GM12878 (cell line): ENCODE results near the gene CACYBP. TPM values are rescaled to one million over a fixed set of nuclear protein-coding genes. Genes with fewer than 3 reads are reported as not detected.

Experiments used
- ATAC-seq: fragments of 200-7000 bp; cut with Tn5 transposase; 3 replicates; pipeline ENCODE4 v1.9.1; 2020; ENCODE audit warnings: mild to moderate bottlenecking, moderate library complexity
- BruUV-seq: library from RNA; stranded (reverse); fragments of 400-500 nt; replicated peaks from 2 replicates; lab custom pipeline; 2021; lab: Mats Ljungman, UMichigan
- CTCF ChIA-PET: fragments of 300-600 bp; sonication (Branson Sonifier 250); formaldehyde crosslinking; extraction: SDS; loops from one replicate; lab custom pipeline; 2021; ENCODE audit warnings: inconsistent platforms; lab: Yijun Ruan, JAX
- POLR2A ChIA-PET: fragments of 350-600 bp; formaldehyde crosslinking; extraction: SDS; loops from one replicate; lab custom pipeline; 2021; ENCODE audit warnings: inconsistent platforms; lab: Charles Lee
- RAD21 ChIA-PET: fragments of 300-600 bp; sonication (Branson Sonifier 250); formaldehyde crosslinking; loops from one replicate; lab custom pipeline; 2023; ENCODE audit warnings: antibody characterized with exemption; ENCODE audit not compliant: unreplicated experiment; lab: Charles Lee
- SMC1A ChIA-PET: fragments of 300-600 bp; sonication (Branson Sonifier 250); formaldehyde crosslinking; loops from one replicate; lab custom pipeline; 2023; ENCODE audit not compliant: unreplicated experiment, uncharacterized antibody; lab: Charles Lee
- DNase-seq: peaks from one replicate; pipeline ENCODE4 v3.0.0-alpha.2; 2011; ENCODE audit warnings: low read depth, low spot score
- FAIRE-seq: peaks from 3 replicates; lab custom pipeline; 2011; peaks lifted over from hg19 to GRCh38; lab: Jason Lieb, UNC
- H2AFZ ChIP-seq: 2 replicates; pipeline ENCODE4 v1.6.0; 2011; ENCODE audit warnings: low read depth, low read length, control low read depth; ENCODE audit not compliant: control insufficient read depth
- H3K27ac ChIP-seq: 2 replicates; pipeline ENCODE4 v1.5.1; 2011; ENCODE audit warnings: control low read depth; ENCODE audit not compliant: control insufficient read depth, insufficient read depth
- H3K27me3 ChIP-seq, 2 experiments: replicated peaks in 1 of 2; 2 replicates each; pipeline versions ENCODE4 v1.6.0 to v1.6.1; 2011; ENCODE audit warnings: low read length in 1 of 2; ENCODE audit not compliant: control insufficient read depth in 2 of 2, insufficient read depth in 2 of 2
- H3K36me3 ChIP-seq, 2 experiments: 2 replicates each; pipeline ENCODE4 v1.5.1; 2011; ENCODE audit warnings: low read length in 1 of 2; ENCODE audit not compliant: control insufficient read depth in 2 of 2, insufficient read depth in 2 of 2
- H3K4me1 ChIP-seq: 2 replicates; pipeline ENCODE4 v1.6.1; 2011; ENCODE audit warnings: mild to moderate bottlenecking, low read length, moderate library complexity, mixed read lengths; ENCODE audit not compliant: control insufficient read depth, insufficient read depth
- H3K4me2 ChIP-seq: 2 replicates; pipeline ENCODE4 v1.6.0; 2011; ENCODE audit warnings: control low read depth; ENCODE audit not compliant: control insufficient read depth, insufficient read depth
- H3K4me3 ChIP-seq: fragments of 200-600 bp; sonication (generic); 2 replicates; pipeline ENCODE4 v1.5.1; 2016
- H3K79me2 ChIP-seq: 2 replicates; pipeline ENCODE4 v1.6.0; 2011; ENCODE audit warnings: low read length; ENCODE audit not compliant: control insufficient read depth, insufficient read depth
- H3K9ac ChIP-seq: 2 replicates; pipeline ENCODE4 v1.8.0; 2011; ENCODE audit warnings: low read length, control low read depth, mixed read lengths; ENCODE audit not compliant: control insufficient read depth, insufficient read depth
- H3K9me3 ChIP-seq: replicated peaks from 3 replicates; pipeline ENCODE4 v1.5.1; 2011; ENCODE audit warnings: mild to moderate bottlenecking, low read length; ENCODE audit not compliant: control insufficient read depth, insufficient read depth
- H4K20me1 ChIP-seq: 2 replicates; pipeline ENCODE4 v1.6.0; 2011; ENCODE audit not compliant: control insufficient read depth, insufficient read depth
- CBX5 ChIP-seq: sonication (generic); IDR thresholded peaks from 2 replicates; pipeline ENCODE4 v1.6.1; 2016; ENCODE audit warnings: low read depth, moderate library complexity, mild to moderate bottlenecking, inconsistent platforms
- EP300 ChIP-seq, 2 experiments: fragments of 150-350 bp in 1 of 2; IDR thresholded peaks; 2 replicates each; pipeline ENCODE4 v1.6.1; 2011 to 2012; ENCODE audit warnings: low read depth in 2 of 2, low read length in 2 of 2, borderline replicate concordance in 1 of 2, improper control_type of control experiment in 1 of 2, inconsistent platforms in 1 of 2; ENCODE audit not compliant: control insufficient read depth in 1 of 2
- IKZF1 ChIP-seq: fragments of 450-650 bp; conservative IDR thresholded peaks from 2 replicates; pipeline ENCODE4 v1.6.1; 2017; ENCODE audit warnings: antibody characterized with exemption, mild to moderate bottlenecking
- IKZF2 ChIP-seq, 2 experiments: fragments of 450-650 bp; IDR thresholded peaks; 2 replicates each; pipeline ENCODE4 v1.6.1; 2017; ENCODE audit warnings: mild to moderate bottlenecking in 2 of 2, moderate library complexity in 2 of 2
- POU2F2 ChIP-seq: IDR thresholded peaks from 3 replicates; pipeline ENCODE4 v1.6.1; 2011; ENCODE audit warnings: low read depth, mild to moderate bottlenecking, low read length, borderline replicate concordance
- RELA ChIP-seq: fragments of 450-650 bp; IDR thresholded peaks from 2 replicates; pipeline ENCODE4 v1.8.0; 2014; ENCODE audit warnings: borderline replicate concordance; ENCODE audit not compliant: partially characterized antibody
- WGBS: methylation state at CpG from one replicate; pipeline ENCODE4 v1.1.6; 2016; ENCODE audit warnings: low lambda C conversion rate; ENCODE audit not compliant: insufficient replicate concordance, insufficient coverage; ENCODE audit errors: missing lambda C conversion rate; 5-methylcytosine and 5-hydroxymethylcytosine counted together
- in situ Hi-C: fragments of 300-500 bp; cut with MboI; formaldehyde crosslinking; loops from 9 replicates; pipeline ENCODE4 v1.14.3; 2018; ENCODE audit warnings: mixed read lengths
- intact Hi-C: fragments of 100-400 bp; cut with micrococcal nuclease; formaldehyde crosslinking; loops from one replicate; pipeline ENCODE4 v1.14.2; 2022; ENCODE audit not compliant: unreplicated experiment
- polyA plus RNA-seq, 11 experiments: library from polyadenylated mRNA; depleted of rRNA in 4 of 11; unstranded in 6 of 11; stranded (reverse) in 5 of 11; fragments of >200 nt; fragmentation: Nextera tagmentation in 4 of 11; fragmentation: Illumina TruSeq in 1 of 11; extraction: Ambion mirVana in 4 of 11; extraction: Trizol in 1 of 11; gene quantifications; 1 replicate in 1 of 11; 2 replicates in 10 of 11; pipeline versions ENCODE4 v1.2.1 to v1.2.3, GENCODE V29; 2011 to 2016; ENCODE audit warnings: inconsistent platforms in 2 of 11, missing spikeins in 2 of 11, low read depth in 1 of 11
- total RNA-seq, 4 experiments: library from RNA; depleted of rRNA in 3 of 4; stranded (reverse); fragments of >200 nt in 3 of 4; fragmentation: Illumina TruSeq in 1 of 4; extraction: Trizol in 1 of 4; gene quantifications; 2 replicates each; pipeline versions ENCODE4 v1.2.1 to v1.2.3, GENCODE V29; 2013 to 2021
- TF ChIP-seq, protein P1 (sequence below): IDR thresholded peaks from 2 replicates; pipeline ENCODE4 v1.6.1; 2012; ENCODE audit warnings: low read depth, low read length, improper control_type of control experiment
- TF ChIP-seq, protein P2 (sequence below): IDR thresholded peaks from 2 replicates; pipeline ENCODE4 v1.6.1; 2011; ENCODE audit warnings: borderline replicate concordance, low read depth, mild to moderate bottlenecking, moderate library complexity, low read length; ENCODE audit not compliant: insufficient read depth, poor library complexity, severe bottlenecking
- TF ChIP-seq, protein P3 (sequence below): fragments of 450-650 bp; formaldehyde crosslinking; IDR thresholded peaks from 2 replicates; pipeline ENCODE4 v1.4.0; 2020; ENCODE audit warnings: mild to moderate bottlenecking, moderate library complexity

CACYBP gene
- total and polyA plus RNA-seq, 10 of the 15 experiments (the other 5 are each of a cell fraction or from before 2014, with no cell fraction given), result 77.7 to 488 (median 218) TPM

DNA sequence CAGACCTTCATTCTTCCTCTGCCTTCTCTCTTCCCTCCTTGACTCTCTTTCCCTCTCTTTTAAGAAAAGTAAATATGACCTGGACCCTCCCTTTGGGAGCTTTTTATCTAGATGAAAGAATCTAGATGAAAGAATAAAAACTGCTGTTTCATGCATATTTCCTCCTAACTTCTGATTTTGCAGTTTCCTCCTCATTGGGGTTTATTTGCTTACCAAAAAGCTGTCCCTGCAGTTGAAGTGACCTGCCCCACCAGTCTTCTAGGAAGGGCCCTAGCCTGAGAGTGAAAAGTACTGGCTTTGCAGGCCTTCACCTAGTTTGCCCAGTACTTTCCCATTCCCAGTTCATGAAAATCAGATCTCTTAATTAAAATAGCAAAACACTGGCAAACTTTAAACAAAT, 28.3 kb upstream of the CACYBP start:
- SMC1A ChIA-PET, result interaction anchor here (0.7 to 7.4 kb wide), 15 partner anchors 10 to 178 kb away, joined by 3 to 81 read pairs (median 4); no protein-coding TSS in a partner anchor
- CTCF ChIA-PET, result interaction anchor here (0.7 to 3.1 kb wide), 13 partner anchors 12 to 224 kb away, joined by 3 to 19 read pairs (median 3); partner anchors contain the start of gene CACYBP
- no peak for ATAC-seq
- Histone ChIP-seq H3K9me3 (no peaks in the 10 kb centered on the region), H3K4me3 (no peak overlapping the region), H3K27ac (no peak overlapping the region), H3K4me2 (no peak overlapping the region), H3K36me3 (peaks cover 0 to 14% of the 10 kb centered on the region in 2 experiments; a peak in 1 of 4 replicates), H3K79me2 (no peaks in the 10 kb centered on the region), H3K9ac (no peak overlapping the region), H4K20me1 (no peaks in the 10 kb centered on the region), H3K27me3 (no peaks in the 10 kb centered on the region), H2AFZ (no peak overlapping the region), H3K4me1 (peaks cover 36% of the 10 kb centered on the region)
- POLR2A ChIA-PET, result interaction anchor here (0.6 to 1.6 kb wide), 3 partner anchors 18 to 172 kb away, joined by 4 to 6 read pairs (median 5); no protein-coding TSS in a partner anchor
- RAD21 ChIA-PET, result interaction anchor here (0.9 to 2.7 kb wide), 7 partner anchors 12 to 29 kb away, joined by 3 to 17 read pairs (median 4); no protein-coding TSS in a partner anchor
- intact Hi-C loops (no loop called here), in situ Hi-C loops (no loop called here)
- TF ChIP-seq EP300 (IDR thresholded peaks at IDR 0.05; ENCODE audit: borderline replicate concordance in 1 of 2, control insufficient read depth in 1 of 2, low read depth in 2 of 2, low read length in 2 of 2) (no peak), CBX5 (no peak)
- TF ChIP-seq, protein P1, sequence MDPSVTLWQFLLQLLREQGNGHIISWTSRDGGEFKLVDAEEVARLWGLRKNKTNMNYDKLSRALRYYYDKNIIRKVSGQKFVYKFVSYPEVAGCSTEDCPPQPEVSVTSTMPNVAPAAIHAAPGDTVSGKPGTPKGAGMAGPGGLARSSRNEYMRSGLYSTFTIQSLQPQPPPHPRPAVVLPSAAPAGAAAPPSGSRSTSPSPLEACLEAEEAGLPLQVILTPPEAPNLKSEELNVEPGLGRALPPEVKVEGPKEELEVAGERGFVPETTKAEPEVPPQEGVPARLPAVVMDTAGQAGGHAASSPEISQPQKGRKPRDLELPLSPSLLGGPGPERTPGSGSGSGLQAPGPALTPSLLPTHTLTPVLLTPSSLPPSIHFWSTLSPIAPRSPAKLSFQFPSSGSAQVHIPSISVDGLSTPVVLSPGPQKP, result no peak
- no TSS peak for BruUV-seq
- no peak for DNase-seq
- no peak for FAIRE-seq

DNA sequence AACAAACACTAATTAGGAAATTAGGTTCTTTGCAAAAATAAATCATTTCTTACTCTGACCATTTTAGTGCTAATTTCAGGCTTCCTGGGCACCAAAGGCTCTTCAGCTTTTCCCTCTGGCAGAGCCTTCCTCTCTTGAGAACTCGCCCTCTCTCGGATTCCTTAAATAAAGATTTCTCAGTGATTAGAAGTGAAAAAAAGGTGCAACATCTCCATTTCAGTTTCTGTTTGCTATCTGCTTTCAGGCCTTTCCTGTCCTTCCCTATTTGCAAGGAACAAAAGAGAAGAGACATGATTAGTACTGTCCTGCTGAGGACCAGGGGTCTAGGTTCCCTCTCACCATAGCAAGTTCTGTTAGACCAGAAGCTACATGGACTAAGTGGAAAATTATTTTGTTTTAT, 27.8 kb upstream of the CACYBP start:
- peaks cover 0 to 14% of the 10 kb centered on the region in 2 experiments; a peak in 1 of 4 replicates for H3K36me3 ChIP-seq
- POLR2A ChIA-PET, result interaction anchor here (0.6 to 0.7 kb wide), 2 partner anchors 19 to 172 kb away, joined by 3 to 4 read pairs; no protein-coding TSS in a partner anchor
- BruUV-seq, result no TSS peak
- no peak overlapping the region for H3K27ac ChIP-seq
- H3K9me3 ChIP-seq, result no peaks in the 10 kb centered on the region
- no peaks in the 10 kb centered on the region for H3K79me2 ChIP-seq
- DNase-seq (no peak), ATAC-seq (no peak), FAIRE-seq (no peak)
- in situ Hi-C loops, result no loop called here
- SMC1A ChIA-PET, result interaction anchor here (0.7 to 7.4 kb wide), 9 partner anchors 9 to 60 kb away, joined by 3 to 81 read pairs (median 3); no protein-coding TSS in a partner anchor
- no peak overlapping the region for H3K4me2 ChIP-seq
- 4% methylated on average over 2 of the region's 2 CpGs for WGBS
- CTCF ChIA-PET, result interaction anchor here (0.7 to 3.1 kb wide), 10 partner anchors 11 to 172 kb away, joined by 3 to 19 read pairs (median 4); no protein-coding TSS in a partner anchor
- no peak overlapping the region for H2AFZ ChIP-seq
- H4K20me1 ChIP-seq, result no peaks in the 10 kb centered on the region
- intact Hi-C loops, result no loop called here
- no peak overlapping the region for H3K9ac ChIP-seq
- no peak overlapping the region for H3K4me3 ChIP-seq
- RAD21 ChIA-PET, result interaction anchor here (0.9 to 2.7 kb wide), 6 partner anchors 11 to 29 kb away, joined by 3 to 17 read pairs (median 4); no protein-coding TSS in a partner anchor
- peaks cover 36% of the 10 kb centered on the region for H3K4me1 ChIP-seq
- H3K27me3 ChIP-seq, result no peaks in the 10 kb centered on the region
- TF ChIP-seq IKZF2 (IDR thresholded peaks at IDR 0.05) (peak; percentile 56 to 64; a peak in 3 of 4 replicates), IKZF1 (peak; percentile 57; the same call in 1 of the 2 replicates), RELA (no peak), POU2F2 (no peak)
- TF ChIP-seq, protein P2, sequence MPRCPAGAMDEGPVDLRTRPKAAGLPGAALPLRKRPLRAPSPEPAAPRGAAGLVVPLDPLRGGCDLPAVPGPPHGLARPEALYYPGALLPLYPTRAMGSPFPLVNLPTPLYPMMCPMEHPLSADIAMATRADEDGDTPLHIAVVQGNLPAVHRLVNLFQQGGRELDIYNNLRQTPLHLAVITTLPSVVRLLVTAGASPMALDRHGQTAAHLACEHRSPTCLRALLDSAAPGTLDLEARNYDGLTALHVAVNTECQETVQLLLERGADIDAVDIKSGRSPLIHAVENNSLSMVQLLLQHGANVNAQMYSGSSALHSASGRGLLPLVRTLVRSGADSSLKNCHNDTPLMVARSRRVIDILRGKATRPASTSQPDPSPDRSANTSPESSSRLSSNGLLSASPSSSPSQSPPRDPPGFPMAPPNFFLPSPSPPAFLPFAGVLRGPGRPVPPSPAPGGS, result no peak
- TF ChIP-seq, protein P3, sequence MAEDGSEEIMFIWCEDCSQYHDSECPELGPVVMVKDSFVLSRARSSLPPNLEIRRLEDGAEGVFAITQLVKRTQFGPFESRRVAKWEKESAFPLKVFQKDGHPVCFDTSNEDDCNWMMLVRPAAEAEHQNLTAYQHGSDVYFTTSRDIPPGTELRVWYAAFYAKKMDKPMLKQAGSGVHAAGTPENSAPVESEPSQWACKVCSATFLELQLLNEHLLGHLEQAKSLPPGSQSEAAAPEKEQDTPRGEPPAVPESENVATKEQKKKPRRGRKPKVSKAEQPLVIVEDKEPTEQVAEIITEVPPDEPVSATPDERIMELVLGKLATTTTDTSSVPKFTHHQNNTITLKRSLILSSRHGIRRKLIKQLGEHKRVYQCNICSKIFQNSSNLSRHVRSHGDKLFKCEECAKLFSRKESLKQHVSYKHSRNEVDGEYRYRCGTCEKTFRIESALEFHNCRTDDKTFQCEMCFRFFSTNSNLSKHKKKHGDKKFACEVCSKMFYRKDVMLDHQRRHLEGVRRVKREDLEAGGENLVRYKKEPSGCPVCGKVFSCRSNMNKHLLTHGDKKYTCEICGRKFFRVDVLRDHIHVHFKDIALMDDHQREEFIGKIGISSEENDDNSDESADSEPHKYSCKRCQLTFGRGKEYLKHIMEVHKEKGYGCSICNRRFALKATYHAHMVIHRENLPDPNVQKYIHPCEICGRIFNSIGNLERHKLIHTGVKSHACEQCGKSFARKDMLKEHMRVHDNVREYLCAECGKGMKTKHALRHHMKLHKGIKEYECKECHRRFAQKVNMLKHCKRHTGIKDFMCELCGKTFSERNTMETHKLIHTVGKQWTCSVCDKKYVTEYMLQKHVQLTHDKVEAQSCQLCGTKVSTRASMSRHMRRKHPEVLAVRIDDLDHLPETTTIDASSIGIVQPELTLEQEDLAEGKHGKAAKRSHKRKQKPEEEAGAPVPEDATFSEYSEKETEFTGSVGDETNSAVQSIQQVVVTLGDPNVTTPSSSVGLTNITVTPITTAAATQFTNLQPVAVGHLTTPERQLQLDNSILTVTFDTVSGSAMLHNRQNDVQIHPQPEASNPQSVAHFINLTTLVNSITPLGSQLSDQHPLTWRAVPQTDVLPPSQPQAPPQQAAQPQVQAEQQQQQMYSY (CRISPR knock-in tag), result no peak
